ENCODE data around the gene RCOR2. TPM values are rescaled to one million over a fixed set of nuclear protein-coding genes. Genes with fewer than 3 reads are reported as not detected.

The RCOR2 gene
- total and polyA plus RNA-seq, 2 of the 13 experiments (the other 11 are each of a cell fraction or from before 2014, with no cell fraction given), result 8.3 to 8.5 TPM

DNA sequence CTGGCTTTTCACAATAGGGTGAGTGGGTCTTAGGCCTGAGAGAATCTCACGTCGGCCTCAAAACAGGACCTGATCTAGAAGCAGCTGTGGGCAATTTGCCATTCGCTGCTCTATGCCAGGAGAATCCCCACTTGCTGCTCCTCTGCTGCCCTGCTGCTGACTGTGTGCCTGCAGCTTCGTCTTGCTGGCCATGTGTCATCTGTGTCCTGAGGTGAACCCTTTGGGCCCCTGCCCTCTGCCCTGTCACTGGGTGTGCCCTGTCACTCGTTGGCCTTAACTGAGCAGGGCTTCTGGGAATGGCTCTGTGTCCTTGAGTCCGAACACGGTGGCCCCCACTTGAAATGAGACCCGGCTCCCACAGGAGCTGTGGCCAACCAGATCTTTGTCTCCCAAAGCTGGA lies 28.0 kb upstream of the RCOR2 start (continued):
- TF ChIP-seq HIC2 (CRISPR knock-in tag; IDR thresholded peaks at IDR 0.05; ENCODE audit: low read depth) (peak; percentile 66; the same call in 1 of the 2 replicates), REL (CRISPR knock-in tag; conservative IDR thresholded peaks at IDR 0.05) (no peak), U2AF1 (optimal IDR thresholded peaks at IDR 0.05; ENCODE audit: low read depth, low read length) (no peak), CENPT (CRISPR knock-in tag; IDR thresholded peaks at IDR 0.05; ENCODE audit: low read depth) (no peak), ZSCAN25 (CRISPR knock-in tag; IDR thresholded peaks at IDR 0.05) (no peak), NFIC (IDR thresholded peaks at IDR 0.05; ENCODE audit: low read length) (no peak), E2F1 (CRISPR knock-in tag; IDR thresholded peaks at IDR 0.05) (no peak), ZNF724P (CRISPR knock-in tag; IDR thresholded peaks at IDR 0.05; ENCODE audit: borderline replicate concordance) (no peak), CREM (IDR thresholded peaks at IDR 0.05) (no peak), CREM (CRISPR knock-in tag; IDR thresholded peaks at IDR 0.05) (no peak), NR2F2 (IDR thresholded peaks at IDR 0.05; ENCODE audit: borderline replicate concordance, low read depth) (peak; percentile 72), RFX5 (IDR thresholded peaks at IDR 0.05; ENCODE audit: low read depth, low read length) (no peak), ZNF788 (CRISPR knock-in tag; IDR thresholded peaks at IDR 0.05; ENCODE audit: borderline replicate concordance) (0 out of 2 replicates have a peak, but pooled peaks have one; percentile 62), NFYB (CRISPR knock-in tag; IDR thresholded peaks at IDR 0.05) (no peak), NR2F6 (IDR thresholded peaks at IDR 0.05) (peak; percentile 59), NR2F6 (CRISPR knock-in tag; IDR thresholded peaks at IDR 0.05) (peak; percentile 77), ZBTB37 (CRISPR knock-in tag; IDR thresholded peaks at IDR 0.05) (no peak), SRY (CRISPR knock-in tag; IDR thresholded peaks at IDR 0.05) (0 out of 2 replicates have a peak, but pooled peaks have one; percentile 40), NCOA1 (CRISPR knock-in tag; IDR thresholded peaks at IDR 0.05) (no peak; the same call in 1 of the 2 replicates), ZBTB26 (CRISPR knock-in tag; IDR thresholded peaks at IDR 0.05; ENCODE audit: borderline replicate concordance) (no peak), ZBTB38 (CRISPR knock-in tag; IDR thresholded peaks at IDR 0.05) (no peak), HNF4G (IDR thresholded peaks at IDR 0.05; ENCODE audit: borderline replicate concordance, low read depth, low read length) (0 out of 2 replicates have a peak, but pooled peaks have one; percentile 12), HNF4G (CRISPR knock-in tag; IDR thresholded peaks at IDR 0.05; ENCODE audit: borderline replicate concordance, low read depth) (no peak), MED1 (CRISPR knock-in tag; IDR thresholded peaks at IDR 0.05) (peak; percentile 66; the same call in 1 of the 2 replicates), ZNF556 (CRISPR knock-in tag; IDR thresholded peaks at IDR 0.05; ENCODE audit: borderline replicate concordance) (no peak), ZNF232 (CRISPR knock-in tag; IDR thresholded peaks at IDR 0.05; ENCODE audit: borderline replicate concordance) (no peak)
- TF ChIP-seq, protein P1, sequence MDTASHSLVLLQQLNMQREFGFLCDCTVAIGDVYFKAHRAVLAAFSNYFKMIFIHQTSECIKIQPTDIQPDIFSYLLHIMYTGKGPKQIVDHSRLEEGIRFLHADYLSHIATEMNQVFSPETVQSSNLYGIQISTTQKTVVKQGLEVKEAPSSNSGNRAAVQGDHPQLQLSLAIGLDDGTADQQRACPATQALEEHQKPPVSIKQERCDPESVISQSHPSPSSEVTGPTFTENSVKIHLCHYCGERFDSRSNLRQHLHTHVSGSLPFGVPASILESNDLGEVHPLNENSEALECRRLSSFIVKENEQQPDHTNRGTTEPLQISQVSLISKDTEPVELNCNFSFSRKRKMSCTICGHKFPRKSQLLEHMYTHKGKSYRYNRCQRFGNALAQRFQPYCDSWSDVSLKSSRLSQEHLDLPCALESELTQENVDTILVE (CRISPR knock-in tag; IDR thresholded peaks at IDR 0.05), result no peak

Measured in HepG2 (cell line).